GM12878 (cell line): ENCODE data around the gene PDIA5. TPM values are rescaled to one million over a fixed set of nuclear protein-coding genes. Genes with fewer than 3 reads are reported as not detected.

Source experiments
- ATAC-seq: fragments of 200-7000 bp; cut with Tn5 transposase; 3 replicates; pipeline ENCODE4 v1.9.1; 2020; ENCODE audit warnings: mild to moderate bottlenecking, moderate library complexity
- BruUV-seq: library from RNA; stranded (reverse); fragments of 400-500 nt; replicated peaks from 2 replicates; lab custom pipeline; 2021; lab: Mats Ljungman, UMichigan
- CTCF ChIA-PET: fragments of 300-600 bp; sonication (Branson Sonifier 250); formaldehyde crosslinking; extraction: SDS; loops from one replicate; lab custom pipeline; 2021; ENCODE audit warnings: inconsistent platforms; lab: Yijun Ruan, JAX
- POLR2A ChIA-PET: fragments of 350-600 bp; formaldehyde crosslinking; extraction: SDS; loops from one replicate; lab custom pipeline; 2021; ENCODE audit warnings: inconsistent platforms; lab: Charles Lee
- RAD21 ChIA-PET: fragments of 300-600 bp; sonication (Branson Sonifier 250); formaldehyde crosslinking; loops from one replicate; lab custom pipeline; 2023; ENCODE audit warnings: antibody characterized with exemption; ENCODE audit not compliant: unreplicated experiment; lab: Charles Lee
- SMC1A ChIA-PET: fragments of 300-600 bp; sonication (Branson Sonifier 250); formaldehyde crosslinking; loops from one replicate; lab custom pipeline; 2023; ENCODE audit not compliant: unreplicated experiment, uncharacterized antibody; lab: Charles Lee
- DNase-seq: peaks from one replicate; pipeline ENCODE4 v3.0.0-alpha.2; 2011; ENCODE audit warnings: low read depth, low spot score
- FAIRE-seq: peaks from 3 replicates; lab custom pipeline; 2011; peaks lifted over from hg19 to GRCh38; lab: Jason Lieb, UNC
- H2AFZ ChIP-seq: 2 replicates; pipeline ENCODE4 v1.6.0; 2011; ENCODE audit warnings: low read depth, low read length, control low read depth; ENCODE audit not compliant: control insufficient read depth
- H3K27ac ChIP-seq: 2 replicates; pipeline ENCODE4 v1.5.1; 2011; ENCODE audit warnings: control low read depth; ENCODE audit not compliant: control insufficient read depth, insufficient read depth
- H3K27me3 ChIP-seq, 2 experiments: replicated peaks in 1 of 2; 2 replicates each; pipeline versions ENCODE4 v1.6.0 to v1.6.1; 2011; ENCODE audit warnings: low read length in 1 of 2; ENCODE audit not compliant: control insufficient read depth in 2 of 2, insufficient read depth in 2 of 2
- H3K36me3 ChIP-seq, 2 experiments: 2 replicates each; pipeline ENCODE4 v1.5.1; 2011; ENCODE audit warnings: low read length in 1 of 2; ENCODE audit not compliant: control insufficient read depth in 2 of 2, insufficient read depth in 2 of 2
- H3K4me1 ChIP-seq: 2 replicates; pipeline ENCODE4 v1.6.1; 2011; ENCODE audit warnings: mild to moderate bottlenecking, low read length, moderate library complexity, mixed read lengths; ENCODE audit not compliant: control insufficient read depth, insufficient read depth
- H3K4me2 ChIP-seq: 2 replicates; pipeline ENCODE4 v1.6.0; 2011; ENCODE audit warnings: control low read depth; ENCODE audit not compliant: control insufficient read depth, insufficient read depth
- H3K4me3 ChIP-seq: fragments of 200-600 bp; sonication (generic); 2 replicates; pipeline ENCODE4 v1.5.1; 2016
- H3K79me2 ChIP-seq: 2 replicates; pipeline ENCODE4 v1.6.0; 2011; ENCODE audit warnings: low read length; ENCODE audit not compliant: control insufficient read depth, insufficient read depth
- H3K9ac ChIP-seq: 2 replicates; pipeline ENCODE4 v1.8.0; 2011; ENCODE audit warnings: low read length, control low read depth, mixed read lengths; ENCODE audit not compliant: control insufficient read depth, insufficient read depth
- H3K9me3 ChIP-seq: replicated peaks from 3 replicates; pipeline ENCODE4 v1.5.1; 2011; ENCODE audit warnings: mild to moderate bottlenecking, low read length; ENCODE audit not compliant: control insufficient read depth, insufficient read depth
- H4K20me1 ChIP-seq: 2 replicates; pipeline ENCODE4 v1.6.0; 2011; ENCODE audit not compliant: control insufficient read depth, insufficient read depth
- BMI1 ChIP-seq: fragments of 450-650 bp; IDR thresholded peaks from 2 replicates; pipeline ENCODE4 v1.6.1; 2016; ENCODE audit warnings: mild to moderate bottlenecking, moderate library complexity, borderline replicate concordance
- EP300 ChIP-seq, 2 experiments: fragments of 150-350 bp in 1 of 2; IDR thresholded peaks; 2 replicates each; pipeline ENCODE4 v1.6.1; 2011 to 2012; ENCODE audit warnings: low read depth in 2 of 2, low read length in 2 of 2, borderline replicate concordance in 1 of 2, improper control_type of control experiment in 1 of 2, inconsistent platforms in 1 of 2; ENCODE audit not compliant: control insufficient read depth in 1 of 2
- ETV6 ChIP-seq, 2 experiments: fragments of 450-650 bp in 1 of 2; IDR thresholded peaks in 1 of 2; conservative IDR thresholded peaks in 1 of 2; 2 replicates each; pipeline ENCODE4 v1.6.1; 2014; ENCODE audit warnings: antibody characterized with exemption in 1 of 2, borderline replicate concordance in 1 of 2, low read depth in 1 of 2, mild to moderate bottlenecking in 1 of 2, moderate library complexity in 1 of 2
- HDAC6 ChIP-seq: fragments of 200-600 bp; sonication (generic); IDR thresholded peaks from one replicate; pipeline ENCODE4 v1.8.0; 2017; ENCODE audit warnings: antibody characterized with exemption; ENCODE audit not compliant: unreplicated experiment
- MTA2 ChIP-seq: fragments of 450-650 bp; IDR thresholded peaks from 2 replicates; pipeline ENCODE4 v1.6.1; 2016; ENCODE audit warnings: low read depth, mild to moderate bottlenecking, moderate library complexity
- MXI1 ChIP-seq: fragments of 150-350 bp; IDR thresholded peaks from 2 replicates; pipeline ENCODE4 v1.6.1; 2011; ENCODE audit warnings: low read depth, mild to moderate bottlenecking, inconsistent platforms, low read length, improper control_type of control experiment
- PML ChIP-seq: IDR thresholded peaks from 2 replicates; pipeline ENCODE4 v1.6.1; 2012; ENCODE audit warnings: low read length, inconsistent platforms
- RAD51 ChIP-seq: fragments of 450-650 bp; IDR thresholded peaks from 2 replicates; pipeline ENCODE4 v1.6.1; 2016; ENCODE audit warnings: moderate library complexity, mild to moderate bottlenecking, inconsistent platforms
- RELA ChIP-seq: fragments of 450-650 bp; IDR thresholded peaks from 2 replicates; pipeline ENCODE4 v1.8.0; 2014; ENCODE audit warnings: borderline replicate concordance; ENCODE audit not compliant: partially characterized antibody
- SMAD1 ChIP-seq: fragments of 450-650 bp; IDR thresholded peaks from 2 replicates; pipeline ENCODE4 v1.6.1; 2018; ENCODE audit warnings: mild to moderate bottlenecking, low read depth; ENCODE audit not compliant: partially characterized antibody
- SUPT20H ChIP-seq: IDR thresholded peaks from 2 replicates; pipeline ENCODE4 v1.6.1; 2011; ENCODE audit warnings: low read depth, mild to moderate bottlenecking, low read length, moderate library complexity, borderline replicate concordance; ENCODE audit not compliant: control insufficient read depth
- TCF12 ChIP-seq: IDR thresholded peaks from 2 replicates; pipeline ENCODE4 v1.6.1; 2011; ENCODE audit warnings: low read depth, mild to moderate bottlenecking, low read length
- WGBS: methylation state at CpG from one replicate; pipeline ENCODE4 v1.1.6; 2016; ENCODE audit warnings: low lambda C conversion rate; ENCODE audit not compliant: insufficient replicate concordance, insufficient coverage; ENCODE audit errors: missing lambda C conversion rate; 5-methylcytosine and 5-hydroxymethylcytosine counted together
- in situ Hi-C: fragments of 300-500 bp; cut with MboI; formaldehyde crosslinking; loops from 9 replicates; pipeline ENCODE4 v1.14.3; 2018; ENCODE audit warnings: mixed read lengths
- intact Hi-C: fragments of 100-400 bp; cut with micrococcal nuclease; formaldehyde crosslinking; loops from one replicate; pipeline ENCODE4 v1.14.2; 2022; ENCODE audit not compliant: unreplicated experiment
- polyA plus RNA-seq, 11 experiments: library from polyadenylated mRNA; depleted of rRNA in 4 of 11; unstranded in 6 of 11; stranded (reverse) in 5 of 11; fragments of >200 nt; fragmentation: Nextera tagmentation in 4 of 11; fragmentation: Illumina TruSeq in 1 of 11; extraction: Ambion mirVana in 4 of 11; extraction: Trizol in 1 of 11; gene quantifications; 1 replicate in 1 of 11; 2 replicates in 10 of 11; pipeline versions ENCODE4 v1.2.1 to v1.2.3, GENCODE V29; 2011 to 2016; ENCODE audit warnings: inconsistent platforms in 2 of 11, missing spikeins in 2 of 11, low read depth in 1 of 11
- total RNA-seq, 4 experiments: library from RNA; depleted of rRNA in 3 of 4; stranded (reverse); fragments of >200 nt in 3 of 4; fragmentation: Illumina TruSeq in 1 of 4; extraction: Trizol in 1 of 4; gene quantifications; 2 replicates each; pipeline versions ENCODE4 v1.2.1 to v1.2.3, GENCODE V29; 2013 to 2021
- TF ChIP-seq, protein P1 (sequence below): fragments of 450-650 bp; IDR thresholded peaks from 2 replicates; pipeline ENCODE4 v1.6.1; 2017; ENCODE audit warnings: mild to moderate bottlenecking, moderate library complexity
- TF ChIP-seq, protein P2 (sequence below): fragments of 450-650 bp; IDR thresholded peaks from 2 replicates; pipeline ENCODE4 v1.6.1; 2017; ENCODE audit warnings: mild to moderate bottlenecking
- TF ChIP-seq, protein P3 (sequence below): IDR thresholded peaks from 2 replicates; pipeline ENCODE4 v1.6.1; 2012; ENCODE audit warnings: low read length, inconsistent platforms

The PDIA5 gene
- total and polyA plus RNA-seq, 10 of the 15 experiments (the other 5 are each of a cell fraction or from before 2014, with no cell fraction given): 4.1 to 24.8 (median 19.2) TPM

DNA sequence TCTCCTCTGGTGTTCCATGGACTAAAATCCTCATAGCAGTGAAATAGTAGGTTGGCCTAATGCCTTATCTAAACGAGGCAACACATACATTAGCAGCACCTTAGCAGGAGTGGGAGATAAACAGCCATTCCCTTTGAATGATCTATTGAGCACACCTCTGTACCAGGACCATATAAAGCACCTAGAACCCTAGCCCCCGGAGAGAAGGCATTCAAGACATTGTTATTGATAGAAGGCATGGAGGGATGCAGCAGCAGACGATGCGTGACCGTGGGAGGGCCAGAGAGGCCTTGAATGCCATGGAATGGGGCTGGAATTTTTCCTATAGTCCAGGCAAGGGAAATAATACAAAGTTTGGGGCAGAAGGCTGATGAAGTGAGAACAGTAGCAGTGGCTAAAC, 32.7 kb upstream of the PDIA5 start:
- in situ Hi-C loops: loop anchor here (5.0 kb wide), 1 partner anchor 277 kb away; no protein-coding TSS in a partner anchor
- no peak overlapping the region for H3K4me3 ChIP-seq
- no peaks in the 10 kb centered on the region for H3K36me3 ChIP-seq
- DNase-seq: no peak
- H3K4me2 ChIP-seq: no peak overlapping the region
- ChIA-PET SMC1A (no interaction called here), CTCF (no interaction called here), POLR2A (no interaction called here)
- no peaks in the 10 kb centered on the region for H3K79me2 ChIP-seq
- BruUV-seq: no TSS peak
- TF ChIP-seq PML (no peak), EP300 (IDR thresholded peaks at IDR 0.05; ENCODE audit: borderline replicate concordance in 1 of 2, control insufficient read depth in 1 of 2, low read depth in 2 of 2, low read length in 2 of 2) (no peak), SMAD1 (no peak), RELA (no peak), TCF12 (no peak), BMI1 (no peak), RAD51 (no peak), SUPT20H (no peak), MTA2 (no peak), MXI1 (no peak), HDAC6 (no peak), ETV6 (conservative IDR thresholded peaks at IDR 0.05 in 1 of 2, IDR thresholded peaks at IDR 0.05 in 1 of 2; ENCODE audit: borderline replicate concordance in 1 of 2, low read depth in 1 of 2) (no peak)
- TF ChIP-seq, protein P1, sequence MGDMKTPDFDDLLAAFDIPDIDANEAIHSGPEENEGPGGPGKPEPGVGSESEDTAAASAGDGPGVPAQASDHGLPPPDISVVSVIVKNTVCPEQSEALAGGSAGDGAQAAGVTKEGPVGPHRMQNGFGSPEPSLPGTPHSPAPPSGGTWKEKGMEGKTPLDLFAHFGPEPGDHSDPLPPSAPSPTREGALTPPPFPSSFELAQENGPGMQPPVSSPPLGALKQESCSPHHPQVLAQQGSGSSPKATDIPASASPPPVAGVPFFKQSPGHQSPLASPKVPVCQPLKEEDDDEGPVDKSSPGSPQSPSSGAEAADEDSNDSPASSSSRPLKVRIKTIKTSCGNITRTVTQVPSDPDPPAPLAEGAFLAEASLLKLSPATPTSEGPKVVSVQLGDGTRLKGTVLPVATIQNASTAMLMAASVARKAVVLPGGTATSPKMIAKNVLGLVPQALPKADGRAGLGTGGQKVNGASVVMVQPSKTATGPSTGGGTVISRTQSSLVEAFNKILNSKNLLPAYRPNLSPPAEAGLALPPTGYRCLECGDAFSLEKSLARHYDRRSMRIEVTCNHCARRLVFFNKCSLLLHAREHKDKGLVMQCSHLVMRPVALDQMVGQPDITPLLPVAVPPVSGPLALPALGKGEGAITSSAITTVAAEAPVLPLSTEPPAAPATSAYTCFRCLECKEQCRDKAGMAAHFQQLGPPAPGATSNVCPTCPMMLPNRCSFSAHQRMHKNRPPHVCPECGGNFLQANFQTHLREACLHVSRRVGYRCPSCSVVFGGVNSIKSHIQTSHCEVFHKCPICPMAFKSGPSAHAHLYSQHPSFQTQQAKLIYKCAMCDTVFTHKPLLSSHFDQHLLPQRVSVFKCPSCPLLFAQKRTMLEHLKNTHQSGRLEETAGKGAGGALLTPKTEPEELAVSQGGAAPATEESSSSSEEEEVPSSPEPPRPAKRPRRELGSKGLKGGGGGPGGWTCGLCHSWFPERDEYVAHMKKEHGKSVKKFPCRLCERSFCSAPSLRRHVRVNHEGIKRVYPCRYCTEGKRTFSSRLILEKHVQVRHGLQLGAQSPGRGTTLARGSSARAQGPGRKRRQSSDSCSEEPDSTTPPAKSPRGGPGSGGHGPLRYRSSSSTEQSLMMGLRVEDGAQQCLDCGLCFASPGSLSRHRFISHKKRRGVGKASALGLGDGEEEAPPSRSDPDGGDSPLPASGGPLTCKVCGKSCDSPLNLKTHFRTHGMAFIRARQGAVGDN: no peak
- TF ChIP-seq, protein P2, sequence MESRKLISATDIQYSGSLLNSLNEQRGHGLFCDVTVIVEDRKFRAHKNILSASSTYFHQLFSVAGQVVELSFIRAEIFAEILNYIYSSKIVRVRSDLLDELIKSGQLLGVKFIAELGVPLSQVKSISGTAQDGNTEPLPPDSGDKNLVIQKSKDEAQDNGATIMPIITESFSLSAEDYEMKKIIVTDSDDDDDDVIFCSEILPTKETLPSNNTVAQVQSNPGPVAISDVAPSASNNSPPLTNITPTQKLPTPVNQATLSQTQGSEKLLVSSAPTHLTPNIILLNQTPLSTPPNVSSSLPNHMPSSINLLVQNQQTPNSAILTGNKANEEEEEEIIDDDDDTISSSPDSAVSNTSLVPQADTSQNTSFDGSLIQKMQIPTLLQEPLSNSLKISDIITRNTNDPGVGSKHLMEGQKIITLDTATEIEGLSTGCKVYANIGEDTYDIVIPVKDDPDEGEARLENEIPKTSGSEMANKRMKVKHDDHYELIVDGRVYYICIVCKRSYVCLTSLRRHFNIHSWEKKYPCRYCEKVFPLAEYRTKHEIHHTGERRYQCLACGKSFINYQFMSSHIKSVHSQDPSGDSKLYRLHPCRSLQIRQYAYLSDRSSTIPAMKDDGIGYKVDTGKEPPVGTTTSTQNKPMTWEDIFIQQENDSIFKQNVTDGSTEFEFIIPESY: no peak
- TF ChIP-seq, protein P3, sequence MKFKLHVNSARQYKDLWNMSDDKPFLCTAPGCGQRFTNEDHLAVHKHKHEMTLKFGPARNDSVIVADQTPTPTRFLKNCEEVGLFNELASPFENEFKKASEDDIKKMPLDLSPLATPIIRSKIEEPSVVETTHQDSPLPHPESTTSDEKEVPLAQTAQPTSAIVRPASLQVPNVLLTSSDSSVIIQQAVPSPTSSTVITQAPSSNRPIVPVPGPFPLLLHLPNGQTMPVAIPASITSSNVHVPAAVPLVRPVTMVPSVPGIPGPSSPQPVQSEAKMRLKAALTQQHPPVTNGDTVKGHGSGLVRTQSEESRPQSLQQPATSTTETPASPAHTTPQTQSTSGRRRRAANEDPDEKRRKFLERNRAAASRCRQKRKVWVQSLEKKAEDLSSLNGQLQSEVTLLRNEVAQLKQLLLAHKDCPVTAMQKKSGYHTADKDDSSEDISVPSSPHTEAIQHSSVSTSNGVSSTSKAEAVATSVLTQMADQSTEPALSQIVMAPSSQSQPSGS: no peak
- TF ChIP-seq, all 136 proteins: peak for 0
- no peak for FAIRE-seq
- peaks cover 2 to 6% of the 10 kb centered on the region in 2 experiments for H3K27me3 ChIP-seq
- 0% methylated on average over 5 of the region's 5 CpGs for WGBS
- RAD21 ChIA-PET: no interaction called here
- H4K20me1 ChIP-seq: no peaks in the 10 kb centered on the region
- H2AFZ ChIP-seq: no peak overlapping the region
- H3K27ac ChIP-seq: no peak overlapping the region
- no peaks in the 10 kb centered on the region for H3K4me1 ChIP-seq
- no peak overlapping the region for H3K9ac ChIP-seq
- intact Hi-C loops: no loop called here
- ATAC-seq: no peak
- H3K9me3 ChIP-seq: no peaks in the 10 kb centered on the region
